Endodermal cell (in vitro differentiated cells): ENCODE results near the gene RRP8. TPM values are rescaled to one million over a fixed set of nuclear protein-coding genes. Genes with fewer than 3 reads are reported as not detected.

Experiments
- DNase-seq: peaks from one replicate; pipeline ENCODE4 v3.0.0-alpha.2; 2017
- H3K27ac ChIP-seq: 2 replicates; pipeline ENCODE4 v1.5.1; 2013; ENCODE audit warnings: mild to moderate bottlenecking, low read depth, low read length, moderate library complexity
- H3K27me3 ChIP-seq: 2 replicates; pipeline ENCODE4 v1.6.1; 2013; ENCODE audit warnings: mild to moderate bottlenecking, low read length, moderate library complexity; ENCODE audit not compliant: insufficient read depth, control insufficient read depth, poor library complexity, severe bottlenecking
- H3K36me3 ChIP-seq: 2 replicates; pipeline ENCODE4 v1.7.0; 2013; ENCODE audit warnings: mild to moderate bottlenecking, low read length, moderate library complexity; ENCODE audit not compliant: control insufficient read depth, insufficient read depth
- H3K4me1 ChIP-seq: one replicate; pipeline ENCODE4 v1.7.0; 2013; ENCODE audit warnings: low read length; ENCODE audit not compliant: control insufficient read depth, insufficient read depth
- H3K4me3 ChIP-seq: 2 replicates; pipeline ENCODE4 v1.5.1; 2013; ENCODE audit warnings: mild to moderate bottlenecking, low read length, moderate library complexity
- H3K9ac ChIP-seq: 2 replicates; pipeline ENCODE4 v1.6.1; 2013; ENCODE audit warnings: mild to moderate bottlenecking, low read length, moderate library complexity; ENCODE audit not compliant: poor library complexity, severe bottlenecking; ENCODE audit errors: extremely low read depth
- H3K9me3 ChIP-seq: 2 replicates; pipeline ENCODE4 v1.6.1; 2013; ENCODE audit warnings: mild to moderate bottlenecking, low read length, moderate library complexity; ENCODE audit not compliant: control insufficient read depth
- H3K27ac Mint-ChIP-seq: 2 replicates; pipeline ENCODE4 v1.8.0; 2020; ENCODE audit warnings: mixed read lengths
- H3K27me3 Mint-ChIP-seq: 2 replicates; pipeline ENCODE4 v1.8.0; 2021; ENCODE audit warnings: mild to moderate bottlenecking, mixed read lengths; ENCODE audit not compliant: insufficient read depth
- H3K36me3 Mint-ChIP-seq: 2 replicates; pipeline ENCODE4 v1.8.0; 2020; ENCODE audit warnings: low read depth, mixed read lengths
- H3K4me1 Mint-ChIP-seq: 2 replicates; pipeline ENCODE4 v1.8.0; 2020; ENCODE audit warnings: mixed read lengths
- H3K4me3 Mint-ChIP-seq: 2 replicates; pipeline ENCODE4 v1.8.0; 2020; ENCODE audit warnings: mild to moderate bottlenecking, moderate library complexity, mixed read lengths
- H3K9me3 Mint-ChIP-seq: 2 replicates; pipeline ENCODE4 v1.8.0; 2020; ENCODE audit warnings: mild to moderate bottlenecking, mixed read lengths
- CTCF ChIP-seq: fragments of 200-600 bp; sonication (generic); conservative IDR thresholded peaks from 2 replicates; pipeline ENCODE4 v1.5.0; 2021; ENCODE audit warnings: antibody characterized with exemption, mild to moderate bottlenecking
- WGBS, 2 experiments: methylation state at CpG; one replicate each; pipeline versions ENCODE4 v1.1.5 to v1.1.7; 2013; ENCODE audit warnings: missing lambda C conversion rate in 2 of 2, mixed read lengths in 1 of 2; ENCODE audit not compliant: insufficient coverage in 1 of 2, insufficient read length in 1 of 2; 5-methylcytosine and 5-hydroxymethylcytosine counted together
- total RNA-seq, 2 donors: library from RNA; stranded (reverse); fragmentation: NEBNext Ultra II Directional in 1 of 2; extraction: Animal tissue kit (Norgen Biotek cat#: 25700) in 1 of 2; gene quantifications; 2 replicates in 1 of 2; 3 replicates in 1 of 2; pipeline ENCODE4 v1.2.1, GENCODE V29; 2021

Gene RRP8
- total RNA-seq, 2 donors from 2014 or later = 11.0 to 12.8 TPM

- Mint-ChIP-seq H3K27me3 (no peaks in the 10 kb centered on the region), H3K9me3 (no peaks in the 10 kb centered on the region), H3K27ac (no peak overlapping the region), H3K36me3 (peaks cover 30% of the 10 kb centered on the region), H3K4me1 (peaks cover 14% of the 10 kb centered on the region), H3K4me3 (no peak overlapping the region)
- WGBS, 2 experiments = 0% methylated on average over 1 to 20 of the region's 20 CpGs
- Histone ChIP-seq H3K9ac (peak overlapping the region; percentile 82), H3K27me3 (no peaks in the 10 kb centered on the region), H3K4me1 (peaks cover 5% of the 10 kb centered on the region), H3K4me3 (peak overlapping the region; percentile 93), H3K27ac (peak overlapping the region; percentile 67), H3K36me3 (peaks cover 46% of the 10 kb centered on the region), H3K9me3 (no peaks in the 10 kb centered on the region)
- TF ChIP-seq CTCF = peak; percentile 40
- DNase-seq = peak; percentile 79
These were observed 738 bp upstream of the RRP8 start for GRCh38 chr11:6604081-6604626.

GRCh38 chr11:6602096-6602940, 1.1 kb downstream of the RRP8 start:
- H3K27me3 ChIP-seq = no peaks in the 10 kb centered on the region
- H3K4me1 Mint-ChIP-seq = peaks cover 10% of the 10 kb centered on the region
- H3K27ac ChIP-seq = no peak overlapping the region
- no peak overlapping the region for H3K27ac Mint-ChIP-seq
- H3K4me3 Mint-ChIP-seq = no peak overlapping the region
- peak; percentile 33 for DNase-seq
- H3K9me3 Mint-ChIP-seq = no peaks in the 10 kb centered on the region
- TF ChIP-seq CTCF = no peak
- peaks cover 39% of the 10 kb centered on the region for H3K36me3 ChIP-seq
- peak overlapping the region; percentile 93 for H3K4me3 ChIP-seq
- peaks cover 17% of the 10 kb centered on the region for H3K36me3 Mint-ChIP-seq
- 61 to 71% methylated on average over 2 to 7 of the region's 7 CpGs for WGBS, 2 experiments
- peak overlapping the region; percentile 82 for H3K9ac ChIP-seq
- no peaks in the 10 kb centered on the region for H3K27me3 Mint-ChIP-seq
- H3K4me1 ChIP-seq = peaks cover 5% of the 10 kb centered on the region
- H3K9me3 ChIP-seq = no peaks in the 10 kb centered on the region

DNA sequence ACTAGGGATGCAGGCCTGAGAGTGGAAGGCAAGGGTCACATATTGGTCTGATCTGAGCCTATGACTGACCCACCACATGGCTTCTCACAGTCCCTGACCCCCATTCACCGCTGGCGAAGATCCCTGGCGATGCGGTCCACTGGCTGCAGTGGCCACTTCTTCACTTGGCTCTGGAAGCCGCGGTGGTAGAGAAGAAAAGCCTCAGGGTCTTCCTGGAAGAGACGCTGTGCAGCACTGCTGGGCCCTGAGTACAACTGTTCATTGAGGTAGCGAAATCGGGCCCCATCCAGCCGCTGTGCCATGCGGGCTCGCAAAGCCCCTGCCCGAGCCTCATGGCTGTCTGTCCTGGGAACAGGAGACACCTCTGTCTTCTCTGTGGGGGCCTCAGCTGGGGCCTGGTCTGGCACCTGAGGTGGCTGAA, 2.4 kb downstream of the RRP8 start:
- H3K36me3 Mint-ChIP-seq = peaks cover 17% of the 10 kb centered on the region
- Histone ChIP-seq H3K4me3 (no peak overlapping the region), H3K36me3 (peaks cover 46% of the 10 kb centered on the region), H3K27ac (no peak overlapping the region), H3K9me3 (no peaks in the 10 kb centered on the region), H3K27me3 (no peaks in the 10 kb centered on the region), H3K4me1 (no peaks in the 10 kb centered on the region), H3K9ac (no peak overlapping the region)
- no peak overlapping the region for H3K4me3 Mint-ChIP-seq
- no peaks in the 10 kb centered on the region for H3K9me3 Mint-ChIP-seq
- H3K27ac Mint-ChIP-seq = no peak overlapping the region
- peaks cover 1% of the 10 kb centered on the region for H3K4me1 Mint-ChIP-seq
- DNase-seq = peak; percentile 26
- H3K27me3 Mint-ChIP-seq = no peaks in the 10 kb centered on the region
- no peak for TF ChIP-seq CTCF
- WGBS, 2 experiments = 95 to 96% methylated on average over 13 of the region's 13 CpGs
